ENCODE data around the gene PRXL2C. TPM values are rescaled to one million over a fixed set of nuclear protein-coding genes. Genes with fewer than 3 reads are reported as not detected.

Gene PRXL2C
- total and polyA plus RNA-seq, 2 of the 8 experiments (the other 6 are each of a cell fraction or from before 2014, with no cell fraction given): 2.8 to 7.3 TPM

DNA sequence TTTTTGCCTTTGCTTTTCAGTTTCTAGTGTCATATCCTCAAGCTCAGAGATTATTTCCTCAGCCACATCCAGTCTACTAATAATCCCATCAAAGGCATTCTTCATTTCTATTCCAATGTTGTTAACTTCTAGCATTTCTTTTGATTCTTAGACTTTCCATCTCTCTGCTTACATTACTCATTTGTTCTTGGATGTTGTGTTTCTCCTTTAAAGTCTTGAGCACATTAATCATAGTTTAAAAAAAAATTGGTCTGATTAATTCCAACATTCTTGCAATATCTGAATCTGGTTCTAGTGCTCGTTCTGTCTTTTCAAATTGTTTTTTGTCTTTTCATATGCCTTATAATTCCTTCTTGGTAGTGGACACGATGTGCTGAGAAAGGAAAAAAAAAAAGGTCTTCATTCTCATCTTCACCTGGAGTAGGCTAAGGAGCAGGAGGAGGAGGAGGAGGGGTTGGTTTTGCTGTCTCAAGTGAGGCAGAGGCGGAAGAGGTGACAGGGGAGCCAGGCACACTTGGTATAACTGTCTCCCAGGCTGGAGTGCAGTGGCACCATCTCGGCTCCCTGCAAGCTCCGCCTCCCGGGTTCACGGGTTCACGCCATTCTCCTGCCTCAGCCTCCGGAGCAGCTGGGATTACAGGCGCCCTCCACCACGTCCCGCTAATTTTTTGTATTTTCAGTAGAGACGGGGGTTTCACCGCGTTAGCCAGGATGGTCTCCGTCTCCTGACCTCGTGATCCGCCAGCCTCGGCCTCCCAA is 16.3 kb downstream of the PRXL2C start (continued):
- TF ChIP-seq, protein P1, sequence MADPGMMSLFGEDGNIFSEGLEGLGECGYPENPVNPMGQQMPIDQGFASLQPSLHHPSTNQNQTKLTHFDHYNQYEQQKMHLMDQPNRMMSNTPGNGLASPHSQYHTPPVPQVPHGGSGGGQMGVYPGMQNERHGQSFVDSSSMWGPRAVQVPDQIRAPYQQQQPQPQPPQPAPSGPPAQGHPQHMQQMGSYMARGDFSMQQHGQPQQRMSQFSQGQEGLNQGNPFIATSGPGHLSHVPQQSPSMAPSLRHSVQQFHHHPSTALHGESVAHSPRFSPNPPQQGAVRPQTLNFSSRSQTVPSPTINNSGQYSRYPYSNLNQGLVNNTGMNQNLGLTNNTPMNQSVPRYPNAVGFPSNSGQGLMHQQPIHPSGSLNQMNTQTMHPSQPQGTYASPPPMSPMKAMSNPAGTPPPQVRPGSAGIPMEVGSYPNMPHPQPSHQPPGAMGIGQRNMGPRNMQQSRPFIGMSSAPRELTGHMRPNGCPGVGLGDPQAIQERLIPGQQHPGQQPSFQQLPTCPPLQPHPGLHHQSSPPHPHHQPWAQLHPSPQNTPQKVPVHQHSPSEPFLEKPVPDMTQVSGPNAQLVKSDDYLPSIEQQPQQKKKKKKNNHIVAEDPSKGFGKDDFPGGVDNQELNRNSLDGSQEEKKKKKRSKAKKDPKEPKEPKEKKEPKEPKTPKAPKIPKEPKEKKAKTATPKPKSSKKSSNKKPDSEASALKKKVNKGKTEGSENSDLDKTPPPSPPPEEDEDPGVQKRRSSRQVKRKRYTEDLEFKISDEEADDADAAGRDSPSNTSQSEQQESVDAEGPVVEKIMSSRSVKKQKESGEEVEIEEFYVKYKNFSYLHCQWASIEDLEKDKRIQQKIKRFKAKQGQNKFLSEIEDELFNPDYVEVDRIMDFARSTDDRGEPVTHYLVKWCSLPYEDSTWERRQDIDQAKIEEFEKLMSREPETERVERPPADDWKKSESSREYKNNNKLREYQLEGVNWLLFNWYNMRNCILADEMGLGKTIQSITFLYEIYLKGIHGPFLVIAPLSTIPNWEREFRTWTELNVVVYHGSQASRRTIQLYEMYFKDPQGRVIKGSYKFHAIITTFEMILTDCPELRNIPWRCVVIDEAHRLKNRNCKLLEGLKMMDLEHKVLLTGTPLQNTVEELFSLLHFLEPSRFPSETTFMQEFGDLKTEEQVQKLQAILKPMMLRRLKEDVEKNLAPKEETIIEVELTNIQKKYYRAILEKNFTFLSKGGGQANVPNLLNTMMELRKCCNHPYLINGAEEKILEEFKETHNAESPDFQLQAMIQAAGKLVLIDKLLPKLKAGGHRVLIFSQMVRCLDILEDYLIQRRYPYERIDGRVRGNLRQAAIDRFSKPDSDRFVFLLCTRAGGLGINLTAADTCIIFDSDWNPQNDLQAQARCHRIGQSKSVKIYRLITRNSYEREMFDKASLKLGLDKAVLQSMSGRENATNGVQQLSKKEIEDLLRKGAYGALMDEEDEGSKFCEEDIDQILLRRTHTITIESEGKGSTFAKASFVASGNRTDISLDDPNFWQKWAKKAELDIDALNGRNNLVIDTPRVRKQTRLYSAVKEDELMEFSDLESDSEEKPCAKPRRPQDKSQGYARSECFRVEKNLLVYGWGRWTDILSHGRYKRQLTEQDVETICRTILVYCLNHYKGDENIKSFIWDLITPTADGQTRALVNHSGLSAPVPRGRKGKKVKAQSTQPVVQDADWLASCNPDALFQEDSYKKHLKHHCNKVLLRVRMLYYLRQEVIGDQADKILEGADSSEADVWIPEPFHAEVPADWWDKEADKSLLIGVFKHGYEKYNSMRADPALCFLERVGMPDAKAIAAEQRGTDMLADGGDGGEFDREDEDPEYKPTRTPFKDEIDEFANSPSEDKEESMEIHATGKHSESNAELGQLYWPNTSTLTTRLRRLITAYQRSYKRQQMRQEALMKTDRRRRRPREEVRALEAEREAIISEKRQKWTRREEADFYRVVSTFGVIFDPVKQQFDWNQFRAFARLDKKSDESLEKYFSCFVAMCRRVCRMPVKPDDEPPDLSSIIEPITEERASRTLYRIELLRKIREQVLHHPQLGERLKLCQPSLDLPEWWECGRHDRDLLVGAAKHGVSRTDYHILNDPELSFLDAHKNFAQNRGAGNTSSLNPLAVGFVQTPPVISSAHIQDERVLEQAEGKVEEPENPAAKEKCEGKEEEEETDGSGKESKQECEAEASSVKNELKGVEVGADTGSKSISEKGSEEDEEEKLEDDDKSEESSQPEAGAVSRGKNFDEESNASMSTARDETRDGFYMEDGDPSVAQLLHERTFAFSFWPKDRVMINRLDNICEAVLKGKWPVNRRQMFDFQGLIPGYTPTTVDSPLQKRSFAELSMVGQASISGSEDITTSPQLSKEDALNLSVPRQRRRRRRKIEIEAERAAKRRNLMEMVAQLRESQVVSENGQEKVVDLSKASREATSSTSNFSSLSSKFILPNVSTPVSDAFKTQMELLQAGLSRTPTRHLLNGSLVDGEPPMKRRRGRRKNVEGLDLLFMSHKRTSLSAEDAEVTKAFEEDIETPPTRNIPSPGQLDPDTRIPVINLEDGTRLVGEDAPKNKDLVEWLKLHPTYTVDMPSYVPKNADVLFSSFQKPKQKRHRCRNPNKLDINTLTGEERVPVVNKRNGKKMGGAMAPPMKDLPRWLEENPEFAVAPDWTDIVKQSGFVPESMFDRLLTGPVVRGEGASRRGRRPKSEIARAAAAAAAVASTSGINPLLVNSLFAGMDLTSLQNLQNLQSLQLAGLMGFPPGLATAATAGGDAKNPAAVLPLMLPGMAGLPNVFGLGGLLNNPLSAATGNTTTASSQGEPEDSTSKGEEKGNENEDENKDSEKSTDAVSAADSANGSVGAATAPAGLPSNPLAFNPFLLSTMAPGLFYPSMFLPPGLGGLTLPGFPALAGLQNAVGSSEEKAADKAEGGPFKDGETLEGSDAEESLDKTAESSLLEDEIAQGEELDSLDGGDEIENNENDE (IDR thresholded peaks at IDR 0.05; ENCODE audit: insufficient replicate concordance, low read length): no peak
- TF ChIP-seq BRCA1 (IDR thresholded peaks at IDR 0.05; ENCODE audit: low read depth, low read length) (no peak), CEBPB (IDR thresholded peaks at IDR 0.05; ENCODE audit: low read depth, low read length) (no peak), RBBP5 (IDR thresholded peaks at IDR 0.05; ENCODE audit: borderline replicate concordance, low read depth, low read length) (no peak), RAD21 (IDR thresholded peaks at IDR 0.05 in 1 of 2, conservative IDR thresholded peaks at IDR 0.05 in 1 of 2; ENCODE audit: low read depth in 2 of 2, low read length in 2 of 2) (no peak), EP300 (IDR thresholded peaks at IDR 0.05; ENCODE audit: borderline replicate concordance in 1 of 2, low read depth in 2 of 2, low read length in 2 of 2) (no peak), YY1 (IDR thresholded peaks at IDR 0.05; ENCODE audit: low read depth, low read length) (no peak), CREB1 (IDR thresholded peaks at IDR 0.05) (no peak), TCF12 (IDR thresholded peaks at IDR 0.05; ENCODE audit: low read depth, low read length) (no peak), RNF2 (IDR thresholded peaks at IDR 0.05; ENCODE audit: borderline replicate concordance, low read depth, low read length, missing control alignments, poor library complexity, severe bottlenecking) (no peak)
